Measurements from ENCODE around the gene SETD4. TPM values are rescaled to one million over a fixed set of nuclear protein-coding genes. Genes with fewer than 3 reads are reported as not detected.

SETD4 gene
- total RNA-seq, 1 donor = 15.9 TPM

GRCh38 chr21:36008505-36008904 lies 51.8 kb downstream of the SETD4 start:
- Histone ChIP-seq H3K4me2 (ENCODE audit: insufficient read depth, low read length) (no peak overlapping the region), H2AFZ (ENCODE audit: low read length) (no peak overlapping the region), H3K79me2 (ENCODE audit: insufficient read depth, low read length) (no peaks in the 10 kb centered on the region), H4K20me1 (ENCODE audit: insufficient read depth, low read length) (no peaks in the 10 kb centered on the region), H3K9me3 (ENCODE audit: low read depth, low read length) (no peaks in the 10 kb centered on the region), H3K27ac (ENCODE audit: low read depth, low read length) (no peak overlapping the region), H3K4me1 (ENCODE audit: insufficient read depth, low read length) (no peaks in the 10 kb centered on the region), H3K4me3 (ENCODE audit: insufficient read depth, low read length) (no peak overlapping the region), H3K27me3 (ENCODE audit: insufficient read depth, low read length) (peaks cover 27% of the 10 kb centered on the region), H3K36me3 (ENCODE audit: insufficient read depth, low read length) (no peaks in the 10 kb centered on the region)
- no peak for DNase-seq (ENCODE audit: insufficient read length, low spot score, missing footprints)
- TF ChIP-seq CTCF (IDR thresholded peaks at IDR 0.05; ENCODE audit: extremely low read depth, low read depth, low read length) = no peak

- H3K9me3 ChIP-seq (ENCODE audit: low read depth, low read length) = peaks cover 2% of the 10 kb centered on the region
- DNase-seq (ENCODE audit: insufficient read length, low spot score, missing footprints) = no peak
- no peaks in the 10 kb centered on the region for H3K36me3 ChIP-seq (ENCODE audit: insufficient read depth, low read length)
- H4K20me1 ChIP-seq (ENCODE audit: insufficient read depth, low read length) = no peaks in the 10 kb centered on the region
- H3K27ac ChIP-seq (ENCODE audit: low read depth, low read length) = no peak overlapping the region
- H2AFZ ChIP-seq (ENCODE audit: low read length) = no peak overlapping the region
- peak overlapping the region; percentile 36 for H3K4me2 ChIP-seq (ENCODE audit: insufficient read depth, low read length)
- no peaks in the 10 kb centered on the region for H3K4me1 ChIP-seq (ENCODE audit: insufficient read depth, low read length)
- H3K27me3 ChIP-seq (ENCODE audit: insufficient read depth, low read length) = peaks cover 26% of the 10 kb centered on the region
- peak overlapping the region; percentile 1 for H3K4me3 ChIP-seq (ENCODE audit: insufficient read depth, low read length)
- TF ChIP-seq CTCF (IDR thresholded peaks at IDR 0.05; ENCODE audit: extremely low read depth, low read depth, low read length) = no peak
- H3K79me2 ChIP-seq (ENCODE audit: insufficient read depth, low read length) = no peaks in the 10 kb centered on the region
Observed at GRCh38 chr21:36005879-36006400, 54.4 kb downstream of the SETD4 start.

- peak overlapping the region; percentile 3 for H2AFZ ChIP-seq (ENCODE audit: low read length)
- no peaks in the 10 kb centered on the region for H3K36me3 ChIP-seq (ENCODE audit: insufficient read depth, low read length)
- no peak for TF ChIP-seq CTCF (IDR thresholded peaks at IDR 0.05; ENCODE audit: extremely low read depth, low read depth, low read length)
- peaks cover 32% of the 10 kb centered on the region for H3K27me3 ChIP-seq (ENCODE audit: insufficient read depth, low read length)
- H3K9me3 ChIP-seq (ENCODE audit: low read depth, low read length) = peaks cover 2% of the 10 kb centered on the region
- no peaks in the 10 kb centered on the region for H3K79me2 ChIP-seq (ENCODE audit: insufficient read depth, low read length)
- no peaks in the 10 kb centered on the region for H3K4me1 ChIP-seq (ENCODE audit: insufficient read depth, low read length)
- DNase-seq (ENCODE audit: insufficient read length, low spot score, missing footprints) = no peak
- H4K20me1 ChIP-seq (ENCODE audit: insufficient read depth, low read length) = no peaks in the 10 kb centered on the region
- no peak overlapping the region for H3K4me3 ChIP-seq (ENCODE audit: insufficient read depth, low read length)
- H3K27ac ChIP-seq (ENCODE audit: low read depth, low read length) = no peak overlapping the region
- H3K4me2 ChIP-seq (ENCODE audit: insufficient read depth, low read length) = peak overlapping the region; percentile 36
Observed at GRCh38 chr21:36005018-36005417, 55.3 kb downstream of the SETD4 start.

- H2AFZ ChIP-seq (ENCODE audit: low read length) = no peak overlapping the region
- DNase-seq (ENCODE audit: insufficient read length, low spot score, missing footprints) = no peak
- no peak for TF ChIP-seq CTCF (IDR thresholded peaks at IDR 0.05; ENCODE audit: extremely low read depth, low read depth, low read length)
- H3K27me3 ChIP-seq (ENCODE audit: insufficient read depth, low read length) = peaks cover 26% of the 10 kb centered on the region
- no peaks in the 10 kb centered on the region for H4K20me1 ChIP-seq (ENCODE audit: insufficient read depth, low read length)
- no peaks in the 10 kb centered on the region for H3K4me1 ChIP-seq (ENCODE audit: insufficient read depth, low read length)
- H3K27ac ChIP-seq (ENCODE audit: low read depth, low read length) = no peak overlapping the region
- H3K4me2 ChIP-seq (ENCODE audit: insufficient read depth, low read length) = no peak overlapping the region
- no peaks in the 10 kb centered on the region for H3K36me3 ChIP-seq (ENCODE audit: insufficient read depth, low read length)
- H3K4me3 ChIP-seq (ENCODE audit: insufficient read depth, low read length) = no peak overlapping the region
- no peaks in the 10 kb centered on the region for H3K79me2 ChIP-seq (ENCODE audit: insufficient read depth, low read length)
- H3K9me3 ChIP-seq (ENCODE audit: low read depth, low read length) = peaks cover 2% of the 10 kb centered on the region
Observed at GRCh38 chr21:36004441-36004840, 55.9 kb downstream of the SETD4 start.

Data from osteoblast (primary cell).